ENCODE results near the gene PLEKHA7. TPM values are rescaled to one million over a fixed set of nuclear protein-coding genes. Genes with fewer than 3 reads are reported as not detected.
"Not testable (repeated sequence)": the region's sequence is repeated elsewhere in the genome, so short reads cannot be mapped to it uniquely, and the experiment has no call there.

PLEKHA7 gene
- total and polyA plus RNA-seq, 2 experiments from 2014 or later: 0.43 TPM; not detected in 1

GRCh38 chr11:17003426-17003825 is 10.8 kb downstream of the PLEKHA7 start:
- Histone ChIP-seq H3K9me2 (ENCODE audit: insufficient read depth) (no peaks in the 10 kb centered on the region), H3K4me1 (ENCODE audit: insufficient read depth) (no peaks in the 10 kb centered on the region), H3F3A (ENCODE audit: insufficient read depth) (no peaks in the 10 kb centered on the region), H3K27ac (no peak overlapping the region), H3K4me2 (ENCODE audit: unreplicated experiment) (no peak overlapping the region), H3K79me2 (ENCODE audit: insufficient read depth) (no peaks in the 10 kb centered on the region), H3K36me3 (ENCODE audit: low read depth) (no peaks in the 10 kb centered on the region), H3K4me3 (no peak overlapping the region), H2AFZ (no peak overlapping the region), H3K9me3 (ENCODE audit: low read depth) (no peaks in the 10 kb centered on the region), H3K27me3 (replicated peaks; ENCODE audit: insufficient read depth) (no peaks in the 10 kb centered on the region), H4K20me1 (ENCODE audit: insufficient read depth) (no peaks in the 10 kb centered on the region), H3K9ac (no peak overlapping the region)
- in situ Hi-C loops (cut with MboI): no loop called here
- DNase-seq: no peak
- TF ChIP-seq EZH2 (IDR thresholded peaks at IDR 0.05; ENCODE audit: insufficient read depth, poor library complexity, severe bottlenecking) (no peak), EZH2phosphoT487 (IDR thresholded peaks at IDR 0.05; ENCODE audit: insufficient read depth, low read depth) (no peak)
- 50 to 53% methylated on average over 2 of the region's 2 CpGs for WGBS, 2 experiments (ENCODE audit: low coverage in 1 of 2, low lambda C conversion rate in 2 of 2, missing lambda C conversion rate in 2 of 2)

- Histone ChIP-seq H3K27ac (no peak overlapping the region), H3F3A (ENCODE audit: insufficient read depth) (no peaks in the 10 kb centered on the region), H3K4me2 (ENCODE audit: unreplicated experiment) (no peak overlapping the region), H3K36me3 (ENCODE audit: low read depth) (no peaks in the 10 kb centered on the region), H2AFZ (no peak overlapping the region), H3K9me3 (ENCODE audit: low read depth) (no peaks in the 10 kb centered on the region), H3K27me3 (replicated peaks; ENCODE audit: insufficient read depth) (no peaks in the 10 kb centered on the region), H4K20me1 (ENCODE audit: insufficient read depth) (no peaks in the 10 kb centered on the region), H3K4me3 (no peak overlapping the region), H3K79me2 (ENCODE audit: insufficient read depth) (no peaks in the 10 kb centered on the region), H3K4me1 (ENCODE audit: insufficient read depth) (no peaks in the 10 kb centered on the region), H3K9ac (no peak overlapping the region), H3K9me2 (ENCODE audit: insufficient read depth) (no peaks in the 10 kb centered on the region)
- DNase-seq: no peak
- in situ Hi-C loops (cut with MboI): no loop called here
- TF ChIP-seq EZH2 (IDR thresholded peaks at IDR 0.05; ENCODE audit: insufficient read depth, poor library complexity, severe bottlenecking) (no peak), EZH2phosphoT487 (IDR thresholded peaks at IDR 0.05; ENCODE audit: insufficient read depth, low read depth) (no peak)
- 62 to 72% methylated on average over 4 of the region's 4 CpGs for WGBS, 2 experiments (ENCODE audit: low coverage in 1 of 2, low lambda C conversion rate in 2 of 2, missing lambda C conversion rate in 2 of 2)
Measured at GRCh38 chr11:17002543-17002942, 11.7 kb downstream of the PLEKHA7 start.

GRCh38 chr11:17001806-17002205 is 12.4 kb downstream of the PLEKHA7 start:
- no peaks in the 10 kb centered on the region for H3K9me3 ChIP-seq (ENCODE audit: low read depth)
- WGBS, 2 experiments (ENCODE audit: low coverage in 1 of 2, low lambda C conversion rate in 2 of 2, missing lambda C conversion rate in 2 of 2): 15 to 20% methylated on average over 3 of the region's 3 CpGs
- no peak overlapping the region for H3K4me2 ChIP-seq (ENCODE audit: unreplicated experiment)
- no peak overlapping the region for H3K9ac ChIP-seq
- no peaks in the 10 kb centered on the region for H3K79me2 ChIP-seq (ENCODE audit: insufficient read depth)
- no peaks in the 10 kb centered on the region for H4K20me1 ChIP-seq (ENCODE audit: insufficient read depth)
- no peaks in the 10 kb centered on the region for H3K4me1 ChIP-seq (ENCODE audit: insufficient read depth)
- TF ChIP-seq EZH2phosphoT487 (IDR thresholded peaks at IDR 0.05; ENCODE audit: insufficient read depth, low read depth) (no peak), EZH2 (IDR thresholded peaks at IDR 0.05; ENCODE audit: insufficient read depth, poor library complexity, severe bottlenecking) (no peak)
- H2AFZ ChIP-seq: no peak overlapping the region
- no peak overlapping the region for H3K4me3 ChIP-seq
- H3K27me3 ChIP-seq (replicated peaks; ENCODE audit: insufficient read depth): no peaks in the 10 kb centered on the region
- DNase-seq: no peak
- H3F3A ChIP-seq (ENCODE audit: insufficient read depth): no peaks in the 10 kb centered on the region
- in situ Hi-C loops (cut with MboI): no loop called here
- no peaks in the 10 kb centered on the region for H3K9me2 ChIP-seq (ENCODE audit: insufficient read depth)
- H3K36me3 ChIP-seq (ENCODE audit: low read depth): no peaks in the 10 kb centered on the region
- no peak overlapping the region for H3K27ac ChIP-seq

- TF ChIP-seq EZH2phosphoT487 (IDR thresholded peaks at IDR 0.05; ENCODE audit: insufficient read depth, low read depth): no peak
- TF ChIP-seq EZH2 (IDR thresholded peaks at IDR 0.05; ENCODE audit: insufficient read depth, poor library complexity, severe bottlenecking): no peak
- H3K9me2 ChIP-seq (ENCODE audit: insufficient read depth): no peaks in the 10 kb centered on the region
- no peaks in the 10 kb centered on the region for H3K4me1 ChIP-seq (ENCODE audit: insufficient read depth)
- no peaks in the 10 kb centered on the region for H3K79me2 ChIP-seq (ENCODE audit: insufficient read depth)
- in situ Hi-C loops (cut with MboI): no loop called here
- H3K4me2 ChIP-seq (ENCODE audit: unreplicated experiment): no peak overlapping the region
- H3K9ac ChIP-seq: no peak overlapping the region
- H3F3A ChIP-seq (ENCODE audit: insufficient read depth): no peaks in the 10 kb centered on the region
- DNase-seq: no peak
- H2AFZ ChIP-seq: no peak overlapping the region
- H3K9me3 ChIP-seq (ENCODE audit: low read depth): no peaks in the 10 kb centered on the region
- WGBS, 2 experiments (ENCODE audit: low coverage in 1 of 2, low lambda C conversion rate in 2 of 2, missing lambda C conversion rate in 2 of 2): 23 to 24% methylated on average over 2 of the region's 2 CpGs
- no peaks in the 10 kb centered on the region for H4K20me1 ChIP-seq (ENCODE audit: insufficient read depth)
- no peaks in the 10 kb centered on the region for H3K27me3 ChIP-seq (replicated peaks; ENCODE audit: insufficient read depth)
- no peak overlapping the region for H3K27ac ChIP-seq
- H3K36me3 ChIP-seq (ENCODE audit: low read depth): no peaks in the 10 kb centered on the region
- no peak overlapping the region for H3K4me3 ChIP-seq
Measured at GRCh38 chr11:17000987-17001386, 13.2 kb downstream of the PLEKHA7 start.

GRCh38 chr11:17000253-17000652 is 14.0 kb downstream of the PLEKHA7 start:
- H2AFZ ChIP-seq; H3F3A ChIP-seq (ENCODE audit: insufficient read depth); in situ Hi-C loops (cut with MboI); H3K9me2 ChIP-seq (ENCODE audit: insufficient read depth); H3K79me2 ChIP-seq (ENCODE audit: insufficient read depth); DNase-seq; H3K4me2 ChIP-seq (ENCODE audit: unreplicated experiment); H3K27me3 ChIP-seq (replicated peaks; ENCODE audit: insufficient read depth); H3K9me3 ChIP-seq (ENCODE audit: low read depth); H3K27ac ChIP-seq; H3K4me3 ChIP-seq; H3K4me1 ChIP-seq (ENCODE audit: insufficient read depth); H3K9ac ChIP-seq; H3K36me3 ChIP-seq (ENCODE audit: low read depth); H4K20me1 ChIP-seq (ENCODE audit: insufficient read depth): not testable (repeated sequence)
- WGBS, 2 experiments (ENCODE audit: low coverage in 1 of 2, low lambda C conversion rate in 2 of 2, missing lambda C conversion rate in 2 of 2): 35 to 50% methylated on average over 1 of the region's 1 CpG
